ENCODE results near the gene PROSER3. TPM values are rescaled to one million over a fixed set of nuclear protein-coding genes. Genes with fewer than 3 reads are reported as not detected.

Gene PROSER3
- total RNA-seq, 2 experiments from 2014 or later, result 17.2 to 66.1 TPM

DNA sequence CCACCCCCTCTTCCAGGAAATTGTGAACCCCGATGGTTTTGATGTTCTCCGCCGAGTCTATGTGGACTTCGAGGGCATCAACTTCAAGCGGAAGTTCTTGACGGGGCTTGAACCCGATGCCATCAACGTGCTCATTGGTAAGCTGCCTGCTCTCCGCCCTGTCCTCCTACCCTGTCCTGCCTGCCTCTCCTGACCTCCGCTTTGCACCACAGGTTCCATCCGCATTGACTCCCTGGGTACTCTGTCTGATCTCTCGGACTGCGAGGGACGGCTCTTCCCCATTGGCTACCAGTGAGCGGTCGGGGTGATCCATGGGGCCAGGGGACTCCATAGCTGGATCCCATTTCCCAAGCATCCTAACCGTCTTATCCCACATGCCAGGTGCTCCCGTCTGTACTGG is 27.6 kb upstream of the PROSER3 start:
- Histone ChIP-seq H2AFZ (ENCODE audit: low read length) (no peak overlapping the region), H3K9me2 (ENCODE audit: insufficient read depth, low read length) (no peaks in the 10 kb centered on the region), H4K20me1 (ENCODE audit: insufficient read depth, low read length) (no peaks in the 10 kb centered on the region), H3K9me3 (ENCODE audit: low read length) (no peaks in the 10 kb centered on the region), H3K79me2 (ENCODE audit: insufficient read depth, low read depth, low read length) (no peaks in the 10 kb centered on the region), H3K36me3 (ENCODE audit: insufficient read depth, low read length) (peaks cover 96% of the 10 kb centered on the region), H3K4me3 (ENCODE audit: low read depth, low read length, poor library complexity, severe bottlenecking) (no peak overlapping the region), H3K4me2 (ENCODE audit: low read length) (no peak overlapping the region), H3K27ac (ENCODE audit: low read depth, low read length, poor library complexity, severe bottlenecking) (no peak overlapping the region), H3K4me1 (ENCODE audit: insufficient read depth, low read length, poor library complexity, severe bottlenecking) (no peaks in the 10 kb centered on the region)
- TF ChIP-seq, protein P1, sequence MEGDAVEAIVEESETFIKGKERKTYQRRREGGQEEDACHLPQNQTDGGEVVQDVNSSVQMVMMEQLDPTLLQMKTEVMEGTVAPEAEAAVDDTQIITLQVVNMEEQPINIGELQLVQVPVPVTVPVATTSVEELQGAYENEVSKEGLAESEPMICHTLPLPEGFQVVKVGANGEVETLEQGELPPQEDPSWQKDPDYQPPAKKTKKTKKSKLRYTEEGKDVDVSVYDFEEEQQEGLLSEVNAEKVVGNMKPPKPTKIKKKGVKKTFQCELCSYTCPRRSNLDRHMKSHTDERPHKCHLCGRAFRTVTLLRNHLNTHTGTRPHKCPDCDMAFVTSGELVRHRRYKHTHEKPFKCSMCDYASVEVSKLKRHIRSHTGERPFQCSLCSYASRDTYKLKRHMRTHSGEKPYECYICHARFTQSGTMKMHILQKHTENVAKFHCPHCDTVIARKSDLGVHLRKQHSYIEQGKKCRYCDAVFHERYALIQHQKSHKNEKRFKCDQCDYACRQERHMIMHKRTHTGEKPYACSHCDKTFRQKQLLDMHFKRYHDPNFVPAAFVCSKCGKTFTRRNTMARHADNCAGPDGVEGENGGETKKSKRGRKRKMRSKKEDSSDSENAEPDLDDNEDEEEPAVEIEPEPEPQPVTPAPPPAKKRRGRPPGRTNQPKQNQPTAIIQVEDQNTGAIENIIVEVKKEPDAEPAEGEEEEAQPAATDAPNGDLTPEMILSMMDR (conservative IDR thresholded peaks at IDR 0.05; ENCODE audit: low read length), result no peak
- TF ChIP-seq EZH2phosphoT487 (IDR thresholded peaks at IDR 0.05; ENCODE audit: borderline replicate concordance, low read depth, low read length), result no peak
- no TSS peak for BruUV-seq (replicated peaks)
- CTCF ChIA-PET (ENCODE audit: unreplicated experiment), result no interaction called here
- intact Hi-C loops (cut with micrococcal nuclease; ENCODE audit: unreplicated experiment), result no loop called here
- POLR2A ChIA-PET, result no interaction called here
- DNase-seq (ENCODE audit: low spot score), result no peak

DNA sequence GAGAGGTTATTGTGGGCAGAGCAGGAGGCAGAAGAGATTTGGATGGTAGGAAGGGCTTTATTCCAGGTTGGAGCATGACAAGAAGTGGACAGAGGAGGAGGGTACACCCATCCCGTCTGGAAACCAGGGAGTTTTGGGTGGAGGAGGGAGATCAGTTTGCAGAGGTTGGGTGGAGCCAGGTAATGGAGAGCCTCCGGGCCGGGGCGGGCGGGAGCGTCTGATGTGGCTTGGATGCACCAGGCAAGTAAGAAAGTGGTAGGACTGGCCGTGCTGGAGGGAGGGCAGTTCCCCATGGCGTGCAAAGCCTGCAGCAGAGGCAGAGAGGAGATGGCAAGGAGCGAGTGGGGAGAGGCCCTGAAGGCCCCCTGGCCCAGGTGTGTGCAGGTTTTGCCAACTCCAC is 26.6 kb upstream of the PROSER3 start:
- Histone ChIP-seq H3K4me1 (ENCODE audit: insufficient read depth, low read length, poor library complexity, severe bottlenecking) (no peaks in the 10 kb centered on the region), H4K20me1 (ENCODE audit: insufficient read depth, low read length) (no peaks in the 10 kb centered on the region), H3K9me2 (ENCODE audit: insufficient read depth, low read length) (no peaks in the 10 kb centered on the region), H3K4me3 (ENCODE audit: low read depth, low read length, poor library complexity, severe bottlenecking) (no peak overlapping the region), H3K36me3 (ENCODE audit: insufficient read depth, low read length) (peaks cover 96% of the 10 kb centered on the region), H3K9me3 (ENCODE audit: low read length) (no peaks in the 10 kb centered on the region), H3K27ac (ENCODE audit: low read depth, low read length, poor library complexity, severe bottlenecking) (no peak overlapping the region), H2AFZ (ENCODE audit: low read length) (no peak overlapping the region), H3K4me2 (ENCODE audit: low read length) (no peak overlapping the region), H3K79me2 (ENCODE audit: insufficient read depth, low read depth, low read length) (no peaks in the 10 kb centered on the region)
- POLR2A ChIA-PET, result no interaction called here
- no peak for DNase-seq (ENCODE audit: low spot score)
- TF ChIP-seq EZH2phosphoT487 (IDR thresholded peaks at IDR 0.05; ENCODE audit: borderline replicate concordance, low read depth, low read length), result no peak
- TF ChIP-seq, protein P1 (conservative IDR thresholded peaks at IDR 0.05; ENCODE audit: low read length), result no peak
- intact Hi-C loops (cut with micrococcal nuclease; ENCODE audit: unreplicated experiment), result no loop called here
- no TSS peak for BruUV-seq (replicated peaks)
- CTCF ChIA-PET (ENCODE audit: unreplicated experiment), result no interaction called here

DNA sequence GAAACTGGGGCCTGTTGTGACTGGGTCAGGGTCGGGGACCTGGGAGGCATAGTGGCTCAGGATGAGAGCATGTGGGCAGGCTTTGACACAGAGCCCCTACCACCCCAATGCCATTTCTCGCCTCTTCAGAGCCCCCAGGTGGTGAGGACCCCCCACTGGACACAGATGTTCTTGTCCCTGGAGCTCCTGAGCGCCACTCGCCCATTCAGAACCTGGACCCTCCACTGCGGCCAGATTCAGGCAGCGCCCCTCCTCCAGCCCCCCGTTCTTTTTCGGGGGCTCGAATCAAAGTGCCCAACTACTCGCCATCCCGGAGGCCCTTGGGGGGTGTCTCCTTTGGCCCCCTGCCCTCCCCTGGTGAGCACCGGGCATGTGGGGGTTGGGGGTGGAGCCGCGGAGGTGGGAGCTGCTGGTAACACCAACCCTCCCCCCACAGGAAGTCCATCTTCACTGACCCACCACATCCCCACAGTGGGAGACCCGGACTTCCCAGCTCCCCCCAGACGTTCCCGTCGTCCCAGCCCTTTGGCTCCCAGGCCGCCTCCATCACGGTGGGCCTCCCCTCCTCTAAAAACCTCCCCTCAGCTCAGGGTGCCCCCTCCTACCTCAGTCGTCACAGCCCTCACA is 26.1 kb upstream of the PROSER3 start:
- peaks cover 99% of the 10 kb centered on the region for H3K36me3 ChIP-seq (ENCODE audit: insufficient read depth, low read length)
- no peak for DNase-seq (ENCODE audit: low spot score)
- H3K4me1 ChIP-seq (ENCODE audit: insufficient read depth, low read length, poor library complexity, severe bottlenecking), result peaks cover 5% of the 10 kb centered on the region
- POLR2A ChIA-PET, result no interaction called here
- intact Hi-C loops (cut with micrococcal nuclease; ENCODE audit: unreplicated experiment), result no loop called here
- TF ChIP-seq, protein P1 (conservative IDR thresholded peaks at IDR 0.05; ENCODE audit: low read length), result no peak
- no peak for TF ChIP-seq EZH2phosphoT487 (IDR thresholded peaks at IDR 0.05; ENCODE audit: borderline replicate concordance, low read depth, low read length)
- H4K20me1 ChIP-seq (ENCODE audit: insufficient read depth, low read length), result no peaks in the 10 kb centered on the region
- no peak overlapping the region for H3K4me3 ChIP-seq (ENCODE audit: low read depth, low read length, poor library complexity, severe bottlenecking)
- no peaks in the 10 kb centered on the region for H3K9me2 ChIP-seq (ENCODE audit: insufficient read depth, low read length)
- H3K27ac ChIP-seq (ENCODE audit: low read depth, low read length, poor library complexity, severe bottlenecking), result no peak overlapping the region
- no peaks in the 10 kb centered on the region for H3K79me2 ChIP-seq (ENCODE audit: insufficient read depth, low read depth, low read length)
- CTCF ChIA-PET (ENCODE audit: unreplicated experiment), result no interaction called here
- H2AFZ ChIP-seq (ENCODE audit: low read length), result no peak overlapping the region
- no peaks in the 10 kb centered on the region for H3K9me3 ChIP-seq (ENCODE audit: low read length)
- H3K4me2 ChIP-seq (ENCODE audit: low read length), result no peak overlapping the region
- no TSS peak for BruUV-seq (replicated peaks)

Measured in OCI-LY7 (cell line).